ENCODE measurements around the gene TCF7L2. TPM values are rescaled to one million over a fixed set of nuclear protein-coding genes. Genes with fewer than 3 reads are reported as not detected.

The TCF7L2 gene
- total RNA-seq = 53.6 TPM

- intact Hi-C loops (cut with DNase I) = loop anchor here (10.0 kb wide), 3 partner anchors 55 to 175 kb away; no protein-coding TSS in a partner anchor
- DNase-seq (ENCODE audit: low spot score) (peak; percentile 97), ATAC-seq (peak; percentile 95)
Observed at GRCh38 chr10:112949875-112950507, at the start of gene TCF7L2. TSS of gene TCF7L2 (plus strand) at chr10:112950247. CDS start at chr10:112950757, 510 bp downstream.

GRCh38 chr10:112902730-112903129, 47.3 kb upstream of the TCF7L2 start:
- intact Hi-C loops (cut with DNase I) = no loop called here
- ATAC-seq = no peak

GRCh38 chr10:112904000-112904399, 46.0 kb upstream of the TCF7L2 start:
- intact Hi-C loops (cut with DNase I) = no loop called here
- DNase-seq (ENCODE audit: low spot score) (no peak), ATAC-seq (no peak)

More at GRCh38 chr10:112902730-112903129, 47.3 kb upstream of the TCF7L2 start:
- no peak for DNase-seq (ENCODE audit: low spot score)

- no peak for ATAC-seq
- DNase-seq (ENCODE audit: low spot score) = no peak
- intact Hi-C loops (cut with DNase I) = no loop called here
Observed at GRCh38 chr10:112906945-112907344, 43.1 kb upstream of the TCF7L2 start.

GRCh38 chr10:112907893-112908292, 42.2 kb upstream of the TCF7L2 start:
- DNase-seq (ENCODE audit: low spot score) = no peak
- intact Hi-C loops (cut with DNase I) = no loop called here
- no peak for ATAC-seq

- ATAC-seq (no peak), DNase-seq (ENCODE audit: low spot score) (no peak)
- intact Hi-C loops (cut with DNase I) = no loop called here
Observed at GRCh38 chr10:112911206-112911605, 38.8 kb upstream of the TCF7L2 start.

- ATAC-seq (no peak), DNase-seq (ENCODE audit: low spot score) (no peak)
- intact Hi-C loops (cut with DNase I) = no loop called here
Observed at GRCh38 chr10:112912410-112912928, 37.6 kb upstream of the TCF7L2 start.

GRCh38 chr10:112913255-112913654, 36.8 kb upstream of the TCF7L2 start:
- DNase-seq (ENCODE audit: low spot score) (no peak), ATAC-seq (no peak)
- intact Hi-C loops (cut with DNase I) = no loop called here

GRCh38 chr10:112913661-112914287, 36.3 kb upstream of the TCF7L2 start:
- DNase-seq (ENCODE audit: low spot score) (no peak), ATAC-seq (no peak)
- intact Hi-C loops (cut with DNase I) = no loop called here

- ATAC-seq (peak; percentile 38), DNase-seq (ENCODE audit: low spot score) (no peak)
- intact Hi-C loops (cut with DNase I) = no loop called here
Observed at GRCh38 chr10:112914288-112914952, 35.6 kb upstream of the TCF7L2 start.

- ATAC-seq = peak; percentile 38
- intact Hi-C loops (cut with DNase I) = no loop called here
- DNase-seq (ENCODE audit: low spot score) = no peak
Observed at GRCh38 chr10:112915590-112916572, 34.2 kb upstream of the TCF7L2 start.

GRCh38 chr10:112917681-112918080, 32.4 kb upstream of the TCF7L2 start:
- no peak for ATAC-seq
- no peak for DNase-seq (ENCODE audit: low spot score)
- intact Hi-C loops (cut with DNase I) = no loop called here

GRCh38 chr10:112918771-112919170, 31.3 kb upstream of the TCF7L2 start:
- intact Hi-C loops (cut with DNase I) = no loop called here

GRCh38 chr10:112919721-112920120, 30.3 kb upstream of the TCF7L2 start:
- DNase-seq (ENCODE audit: low spot score) = no peak
- ATAC-seq = no peak
- intact Hi-C loops (cut with DNase I) = no loop called here

More at GRCh38 chr10:112918771-112919170, 31.3 kb upstream of the TCF7L2 start:
- DNase-seq (ENCODE audit: low spot score) = no peak
- ATAC-seq = no peak

GRCh38 chr10:112926906-112927688, 22.9 kb upstream of the TCF7L2 start:
- no peak for DNase-seq (ENCODE audit: low spot score)
- intact Hi-C loops (cut with DNase I) = no loop called here
- ATAC-seq = no peak

- intact Hi-C loops (cut with DNase I) = no loop called here
- no peak for ATAC-seq
- no peak for DNase-seq (ENCODE audit: low spot score)
Observed at GRCh38 chr10:112927980-112928379, 22.1 kb upstream of the TCF7L2 start.

GRCh38 chr10:112932658-112933057, 17.4 kb upstream of the TCF7L2 start:
- DNase-seq (ENCODE audit: low spot score) (no peak), ATAC-seq (no peak)
- intact Hi-C loops (cut with DNase I) = no loop called here

GRCh38 chr10:112934193-112934592, 15.9 kb upstream of the TCF7L2 start:
- intact Hi-C loops (cut with DNase I) = no loop called here
- no peak for ATAC-seq

More at GRCh38 chr10:112934193-112934592, 15.9 kb upstream of the TCF7L2 start:
- no peak for DNase-seq (ENCODE audit: low spot score)

Measured in sciatic nerve (tissue), 2 donors.